CD14-positive monocyte (primary cell): Measurements from ENCODE around the gene NR4A2. TPM values are rescaled to one million over a fixed set of nuclear protein-coding genes. Genes with fewer than 3 reads are reported as not detected.

Experiments
- DNase-seq, 3 donors: peaks; one replicate each; pipeline ENCODE4 v3.0.0-alpha.2; 2011 to 2022
- H2AFZ ChIP-seq: 2 replicates; pipeline ENCODE4 v1.6.0; 2012; ENCODE audit warnings: mild to moderate bottlenecking, low read depth, low read length, inconsistent platforms; ENCODE audit not compliant: insufficient read depth, poor library complexity, severe bottlenecking
- H3K27ac ChIP-seq, 2 donors: 1 replicate in 1 of 2; 2 replicates in 1 of 2; pipeline ENCODE4 v1.5.1; 2012 to 2013; ENCODE audit warnings: low read length in 2 of 2, control low read depth in 1 of 2, inconsistent platforms in 1 of 2, low read depth in 1 of 2, mild to moderate bottlenecking in 1 of 2
- H3K27me3 ChIP-seq, 2 donors: one replicate each; pipeline versions ENCODE4 v1.6.0 to v1.6.1; 2011 to 2013; ENCODE audit warnings: low read length in 2 of 2; ENCODE audit not compliant: control insufficient read depth in 2 of 2, insufficient read depth in 2 of 2
- H3K36me3 ChIP-seq, 2 donors: replicated peaks in 1 of 2; 1 replicate in 1 of 2; 2 replicates in 1 of 2; pipeline versions ENCODE4 v1.5.1 to v1.6.1; 2012 to 2013; ENCODE audit warnings: low read length in 2 of 2, control low read depth in 1 of 2, inconsistent platforms in 1 of 2, mild to moderate bottlenecking in 1 of 2; ENCODE audit not compliant: insufficient read depth in 2 of 2, control insufficient read depth in 1 of 2
- H3K4me1 ChIP-seq, 2 donors: 1 replicate in 1 of 2; 2 replicates in 1 of 2; pipeline versions ENCODE4 v1.5.1 to v1.6.1; 2012 to 2013; ENCODE audit warnings: low read length in 2 of 2, control low read depth in 1 of 2, inconsistent platforms in 1 of 2, mild to moderate bottlenecking in 1 of 2, moderate library complexity in 1 of 2; ENCODE audit not compliant: insufficient read depth in 2 of 2, control insufficient read depth in 1 of 2
- H3K4me2 ChIP-seq: replicated peaks from 2 replicates; pipeline ENCODE3; 2012; ENCODE audit warnings: low read length, moderate library complexity, mild to moderate bottlenecking; ENCODE audit not compliant: poor library complexity, severe bottlenecking; ENCODE audit errors: extremely low read depth
- H3K4me3 ChIP-seq, 3 experiments: fragments of 200-600 bp in 1 of 3; sonication (generic) in 1 of 3; replicated peaks in 1 of 3; 1 replicate in 2 of 3; 2 replicates in 1 of 3; pipeline ENCODE4 v1.5.1; 2011 to 2013; ENCODE audit warnings: low read length in 3 of 3, mild to moderate bottlenecking in 3 of 3, control low read depth in 2 of 3, low read depth in 2 of 3, inconsistent platforms in 1 of 3, moderate library complexity in 1 of 3
- H3K79me2 ChIP-seq: 2 replicates; pipeline ENCODE4 v1.6.0; 2012; ENCODE audit warnings: mild to moderate bottlenecking, control low read depth, inconsistent platforms, low read length, moderate library complexity; ENCODE audit not compliant: insufficient read depth
- H3K9ac ChIP-seq: 2 replicates; pipeline ENCODE4 v1.6.0; 2017; ENCODE audit warnings: low read length, mild to moderate bottlenecking; ENCODE audit not compliant: insufficient read depth, poor library complexity, severe bottlenecking
- H3K9me3 ChIP-seq, 2 donors: replicated peaks in 1 of 2; 1 replicate in 1 of 2; 2 replicates in 1 of 2; pipeline versions ENCODE4 v1.5.1 to v1.6.1; 2012 to 2013; ENCODE audit warnings: low read length in 2 of 2, control low read depth in 1 of 2; ENCODE audit not compliant: control insufficient read depth in 1 of 2, insufficient read depth in 1 of 2
- H4K20me1 ChIP-seq: 2 replicates; pipeline ENCODE4 v1.6.0; 2012; ENCODE audit warnings: mild to moderate bottlenecking, low read length, control low read depth, moderate library complexity; ENCODE audit not compliant: insufficient read depth
- H3K27ac Mint-ChIP-seq, 7 donors: one replicate each; pipeline ENCODE4 v1.8.0; 2020; ENCODE audit warnings: mild to moderate bottlenecking in 7 of 7, mixed read lengths in 7 of 7, moderate library complexity in 6 of 7, inconsistent platforms in 2 of 7
- H3K27me3 Mint-ChIP-seq, 3 donors: one replicate each; pipeline ENCODE4 v1.8.0; 2021 to 2022; ENCODE audit warnings: low read depth in 3 of 3, mild to moderate bottlenecking in 3 of 3, mixed read lengths in 3 of 3, moderate library complexity in 3 of 3, inconsistent platforms in 1 of 3
- H3K36me3 Mint-ChIP-seq, 2 donors: one replicate each; pipeline ENCODE4 v1.8.0; 2020; ENCODE audit warnings: mixed read lengths in 2 of 2, inconsistent platforms in 1 of 2, mild to moderate bottlenecking in 1 of 2
- H3K4me1 Mint-ChIP-seq: one replicate; pipeline ENCODE4 v1.8.0; 2020; ENCODE audit warnings: mild to moderate bottlenecking, mixed read lengths
- H3K4me3 Mint-ChIP-seq, 2 donors: one replicate each; pipeline ENCODE4 v1.8.0; 2020; ENCODE audit warnings: mild to moderate bottlenecking in 2 of 2, mixed read lengths in 2 of 2, moderate library complexity in 1 of 2
- H3K9me3 Mint-ChIP-seq, 7 donors: one replicate each; pipeline ENCODE4 v1.8.0; 2020 to 2022; ENCODE audit warnings: mixed read lengths in 7 of 7, mild to moderate bottlenecking in 6 of 7, moderate library complexity in 6 of 7, inconsistent platforms in 2 of 7
- CTCF ChIP-seq: fragments of 200-600 bp; IDR thresholded peaks from one replicate; pipeline ENCODE4 v1.8.0; 2022; ENCODE audit warnings: antibody characterized with exemption, mild to moderate bottlenecking
- WGBS: methylation state at CpG from one replicate; pipeline ENCODE4 v1.1.5; 2013; ENCODE audit warnings: missing lambda C conversion rate; ENCODE audit not compliant: insufficient coverage; 5-methylcytosine and 5-hydroxymethylcytosine counted together
- intact Hi-C, 2 donors: fragments of 100-400 bp; cut with micrococcal nuclease; formaldehyde crosslinking; loops; one replicate each; pipeline versions ENCODE4 v1.15.0 to v1.15.1; 2023
- polyA plus RNA-seq, 3 donors: library from polyadenylated mRNA; depleted of rRNA in 1 of 3; unstranded in 2 of 3; stranded (reverse) in 1 of 3; fragments of 300-500 nt in 2 of 3; fragments of >200 nt in 1 of 3; fragmentation: Illumina TruSeq in 2 of 3; gene quantifications; 1 replicate in 2 of 3; 2 replicates in 1 of 3; pipeline ENCODE4 v1.2.3, GENCODE V29; 2012 to 2021

Gene NR4A2
- polyA plus RNA-seq, 3 donors: 12.1 to 213 (median 21.6) TPM

GRCh38 chr2:156306821-156307220 is 25.7 kb downstream of the NR4A2 start:
- no peak for TF ChIP-seq CTCF
- Histone ChIP-seq H3K4me3 (no peak overlapping the region), H4K20me1 (no peaks in the 10 kb centered on the region), H3K9ac (no peak overlapping the region), H3K27me3 (peaks cover 0 to 20% of the 10 kb centered on the region in 2 donors), H3K4me1 (no peaks in the 10 kb centered on the region), H3K27ac (no peak overlapping the region), H3K79me2 (no peaks in the 10 kb centered on the region), H3K4me2 (no peak overlapping the region), H2AFZ (no peak overlapping the region), H3K9me3 (no peaks in the 10 kb centered on the region), H3K36me3 (no peaks in the 10 kb centered on the region)
- peaks cover 4 to 21% (median 9%) of the 10 kb centered on the region in 3 donors for H3K27me3 Mint-ChIP-seq
- no peak overlapping the region for H3K27ac Mint-ChIP-seq
- 100% methylated on average over 1 of the region's 1 CpG for WGBS
- H3K4me1 Mint-ChIP-seq: peaks cover 7% of the 10 kb centered on the region
- no peak overlapping the region for H3K4me3 Mint-ChIP-seq
- peaks cover 0 to 3% (median 0%) of the 10 kb centered on the region in 7 donors for H3K9me3 Mint-ChIP-seq
- intact Hi-C loops: no loop called here
- no peak for DNase-seq
- no peaks in the 10 kb centered on the region for H3K36me3 Mint-ChIP-seq

GRCh38 chr2:156305121-156305520 is 27.4 kb downstream of the NR4A2 start:
- peaks cover 0 to 3% (median 0%) of the 10 kb centered on the region in 7 donors for H3K9me3 Mint-ChIP-seq
- no peak overlapping the region for H3K9ac ChIP-seq
- H3K4me1 ChIP-seq: no peaks in the 10 kb centered on the region
- no peaks in the 10 kb centered on the region for H3K9me3 ChIP-seq
- no peaks in the 10 kb centered on the region for H3K36me3 Mint-ChIP-seq
- no peak overlapping the region for H3K4me3 Mint-ChIP-seq
- H3K36me3 ChIP-seq: no peaks in the 10 kb centered on the region
- intact Hi-C loops: no loop called here
- H2AFZ ChIP-seq: no peak overlapping the region
- H3K4me3 ChIP-seq: no peak overlapping the region
- no peak overlapping the region for H3K27ac ChIP-seq
- H3K27me3 ChIP-seq: peaks cover 0 to 11% of the 10 kb centered on the region in 2 donors
- no peaks in the 10 kb centered on the region for H4K20me1 ChIP-seq
- H3K27me3 Mint-ChIP-seq: peaks cover 4 to 16% (median 9%) of the 10 kb centered on the region in 3 donors
- H3K79me2 ChIP-seq: no peaks in the 10 kb centered on the region
- H3K4me1 Mint-ChIP-seq: peaks cover 7% of the 10 kb centered on the region
- DNase-seq: no peak
- TF ChIP-seq CTCF: no peak
- H3K4me2 ChIP-seq: no peak overlapping the region
- no peak overlapping the region for H3K27ac Mint-ChIP-seq
